ENCODE results near the gene CTSE. TPM values are rescaled to one million over a fixed set of nuclear protein-coding genes. Genes with fewer than 3 reads are reported as not detected.
A peak's percentile ranks its signal among the peaks of the same experiment; 100 is the strongest.

The CTSE gene
- total and polyA plus RNA-seq, 9 of the 15 experiments (the other 6 are each of a cell fraction or from before 2014, with no cell fraction given) = 0.04 to 0.18 (median 0.09) TPM; not detected in 4

DNA sequence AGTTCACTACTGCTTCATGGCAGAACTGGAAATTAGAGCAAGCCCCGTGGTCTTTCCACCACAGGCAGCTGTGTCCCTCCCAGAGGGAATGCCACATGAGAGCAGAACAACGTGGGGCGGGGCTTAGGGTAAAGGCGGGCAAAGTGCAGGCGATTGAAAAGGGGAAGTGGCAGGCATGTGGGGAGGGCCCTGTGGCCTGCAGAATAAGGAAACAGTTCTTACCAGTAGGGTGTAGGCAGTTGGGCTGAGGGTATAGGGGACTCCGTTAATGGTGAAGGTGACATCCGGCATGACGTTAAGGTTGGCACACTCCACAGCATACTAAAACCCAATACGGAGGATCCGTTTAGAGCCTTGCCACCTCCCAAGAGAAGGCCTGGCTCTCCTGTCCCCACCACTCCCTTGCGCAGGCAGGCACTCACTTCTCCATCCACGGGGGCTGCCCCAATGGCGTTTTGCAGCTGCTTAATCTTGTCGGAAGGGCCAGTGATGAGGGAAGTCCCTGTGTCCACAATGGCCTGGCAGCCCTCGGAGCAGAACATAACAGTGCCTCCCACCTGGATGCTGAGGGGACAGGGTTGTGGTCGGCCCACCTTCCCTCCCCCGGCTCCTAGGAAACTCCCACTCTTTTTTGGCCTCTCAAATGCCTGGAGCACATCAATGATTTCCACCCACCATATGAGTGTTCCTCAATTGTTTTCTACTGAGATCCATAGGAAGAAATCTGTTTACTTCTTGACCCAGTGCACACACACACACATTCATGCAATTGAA is 11.4 kb downstream of the CTSE start (continued):
- TF ChIP-seq HMGN3 (IDR thresholded peaks at IDR 0.05; ENCODE audit: borderline replicate concordance, extremely low read depth, insufficient read length, low read depth, low read length) (no peak), ZNF23 (CRISPR knock-in tag; IDR thresholded peaks at IDR 0.05) (no peak), SREBF1 (IDR thresholded peaks at IDR 0.05; ENCODE audit: borderline replicate concordance, low read depth, low read length) (no peak), SRSF7 (optimal IDR thresholded peaks at IDR 0.05; ENCODE audit: low read depth, low read length) (no peak), DACH1 (IDR thresholded peaks at IDR 0.05; ENCODE audit: partially characterized antibody) (no peak), GTF2E2 (tag; IDR thresholded peaks at IDR 0.05) (no peak), TOE1 (IDR thresholded peaks at IDR 0.05; ENCODE audit: borderline replicate concordance) (no peak), TOE1 (CRISPR knock-in tag; IDR thresholded peaks at IDR 0.05; ENCODE audit: borderline replicate concordance, low read depth) (no peak), HCFC1 (IDR thresholded peaks at IDR 0.05; ENCODE audit: low read depth, low read length) (no peak), MTA3 (IDR thresholded peaks at IDR 0.05; ENCODE audit: borderline replicate concordance) (no peak; the same call in 1 of the 2 replicates), CHD1 (IDR thresholded peaks at IDR 0.05; ENCODE audit: low read length) (no peak), NFXL1 (CRISPR knock-in tag; IDR thresholded peaks at IDR 0.05) (no peak), MEIS2 (IDR thresholded peaks at IDR 0.05; ENCODE audit: partially characterized antibody) (no peak), ZNF668 (CRISPR knock-in tag; IDR thresholded peaks at IDR 0.05) (no peak)
- TF ChIP-seq, protein P1, sequence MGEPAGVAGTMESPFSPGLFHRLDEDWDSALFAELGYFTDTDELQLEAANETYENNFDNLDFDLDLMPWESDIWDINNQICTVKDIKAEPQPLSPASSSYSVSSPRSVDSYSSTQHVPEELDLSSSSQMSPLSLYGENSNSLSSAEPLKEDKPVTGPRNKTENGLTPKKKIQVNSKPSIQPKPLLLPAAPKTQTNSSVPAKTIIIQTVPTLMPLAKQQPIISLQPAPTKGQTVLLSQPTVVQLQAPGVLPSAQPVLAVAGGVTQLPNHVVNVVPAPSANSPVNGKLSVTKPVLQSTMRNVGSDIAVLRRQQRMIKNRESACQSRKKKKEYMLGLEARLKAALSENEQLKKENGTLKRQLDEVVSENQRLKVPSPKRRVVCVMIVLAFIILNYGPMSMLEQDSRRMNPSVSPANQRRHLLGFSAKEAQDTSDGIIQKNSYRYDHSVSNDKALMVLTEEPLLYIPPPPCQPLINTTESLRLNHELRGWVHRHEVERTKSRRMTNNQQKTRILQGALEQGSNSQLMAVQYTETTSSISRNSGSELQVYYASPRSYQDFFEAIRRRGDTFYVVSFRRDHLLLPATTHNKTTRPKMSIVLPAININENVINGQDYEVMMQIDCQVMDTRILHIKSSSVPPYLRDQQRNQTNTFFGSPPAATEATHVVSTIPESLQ (CRISPR knock-in tag; IDR thresholded peaks at IDR 0.05) = no peak
- TF ChIP-seq, protein P2, sequence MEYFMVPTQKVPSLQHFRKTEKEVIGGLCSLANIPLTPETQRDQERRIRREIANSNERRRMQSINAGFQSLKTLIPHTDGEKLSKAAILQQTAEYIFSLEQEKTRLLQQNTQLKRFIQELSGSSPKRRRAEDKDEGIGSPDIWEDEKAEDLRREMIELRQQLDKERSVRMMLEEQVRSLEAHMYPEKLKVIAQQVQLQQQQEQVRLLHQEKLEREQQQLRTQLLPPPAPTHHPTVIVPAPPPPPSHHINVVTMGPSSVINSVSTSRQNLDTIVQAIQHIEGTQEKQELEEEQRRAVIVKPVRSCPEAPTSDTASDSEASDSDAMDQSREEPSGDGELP (CRISPR knock-in tag; IDR thresholded peaks at IDR 0.05; ENCODE audit: borderline replicate concordance) = peak; percentile 24; the same call in 1 of the 2 replicates
- TF ChIP-seq, protein P3, sequence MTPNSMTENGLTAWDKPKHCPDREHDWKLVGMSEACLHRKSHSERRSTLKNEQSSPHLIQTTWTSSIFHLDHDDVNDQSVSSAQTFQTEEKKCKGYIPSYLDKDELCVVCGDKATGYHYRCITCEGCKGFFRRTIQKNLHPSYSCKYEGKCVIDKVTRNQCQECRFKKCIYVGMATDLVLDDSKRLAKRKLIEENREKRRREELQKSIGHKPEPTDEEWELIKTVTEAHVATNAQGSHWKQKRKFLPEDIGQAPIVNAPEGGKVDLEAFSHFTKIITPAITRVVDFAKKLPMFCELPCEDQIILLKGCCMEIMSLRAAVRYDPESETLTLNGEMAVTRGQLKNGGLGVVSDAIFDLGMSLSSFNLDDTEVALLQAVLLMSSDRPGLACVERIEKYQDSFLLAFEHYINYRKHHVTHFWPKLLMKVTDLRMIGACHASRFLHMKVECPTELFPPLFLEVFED (CRISPR knock-in tag; conservative IDR thresholded peaks at IDR 0.05) = no peak
